Skin epidermis (tissue), 12 donors: ENCODE data around the gene PEMT.
"Not testable (repeated sequence)": the region's sequence is repeated elsewhere in the genome, so short reads cannot be mapped to it uniquely, and the experiment has no call there.

Experiments
- H3K27ac ChIP-seq, 21 experiments: fragments of 200-600 bp; sonication (generic) in 11 of 21; one replicate each; pipeline ENCODE4 v1.5.0; 2020; ENCODE audit warnings: mild to moderate bottlenecking in 3 of 21, inconsistent platforms in 2 of 21, moderate library complexity in 2 of 21
- H3K4me3 ChIP-seq, 7 experiments: fragments of 200-600 bp; sonication (generic) in 2 of 7; one replicate each; pipeline ENCODE4 v1.5.0; 2020; ENCODE audit warnings: inconsistent platforms in 2 of 7, mild to moderate bottlenecking in 2 of 7, moderate library complexity in 1 of 7

Gene PEMT

DNA sequence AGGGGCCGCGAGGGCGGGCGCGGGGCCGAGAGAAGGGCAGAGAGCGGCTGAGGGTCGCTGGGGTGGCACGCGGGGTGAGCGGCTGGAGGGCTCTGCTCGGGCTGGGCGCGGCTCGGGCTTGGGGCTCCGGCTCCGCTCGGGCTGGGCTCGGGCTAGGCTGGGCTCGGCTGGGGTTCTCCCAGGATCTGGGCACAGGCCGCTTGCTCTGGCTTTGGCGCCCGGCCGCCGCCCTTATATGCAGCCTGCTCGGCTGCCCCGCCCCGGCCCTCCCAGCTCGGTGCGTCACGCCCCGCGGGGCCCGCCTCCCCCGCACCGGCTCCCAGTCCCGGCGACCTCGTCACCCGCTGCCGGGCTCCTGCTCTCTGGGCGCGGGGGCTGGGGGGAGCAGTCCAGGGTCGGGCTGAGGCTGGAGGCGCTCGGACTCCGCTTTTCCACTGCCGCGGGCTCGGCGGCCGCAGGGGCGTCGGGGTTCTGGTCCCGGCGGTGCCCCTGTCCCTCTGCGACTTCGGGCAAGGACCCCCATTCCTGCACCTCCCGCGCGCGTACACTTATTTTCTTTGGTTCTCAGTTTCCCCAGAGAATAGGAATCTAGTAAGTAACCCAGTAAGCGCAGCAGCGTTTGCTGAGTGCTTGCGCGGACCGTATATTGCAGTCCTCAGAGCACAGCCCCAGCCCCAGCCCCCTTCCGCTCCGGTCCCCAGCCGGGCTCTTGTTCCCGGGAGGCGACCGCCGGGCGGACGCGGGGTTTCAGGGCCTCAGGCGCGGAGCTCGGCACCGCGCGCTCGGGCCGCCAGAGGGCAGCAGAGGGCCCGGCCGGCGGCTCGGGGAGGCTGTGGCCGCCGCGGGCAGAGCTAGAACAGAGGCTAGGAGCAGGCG, 95.1 kb downstream of the PEMT start, which contains the start of gene RASD1:
RASD1 (minus strand) TSS at position 207 of the 876 bp plus-strand sequence. CDS start 214 bp downstream, outside the sequence.
- peak within 1 kb of the TSS; percentile 44 to 66 (median 48) for H3K4me3 ChIP-seq
- peak within 1 kb of the TSS in 20 of 21 experiments; percentile 3 to 91 (median 80) for H3K27ac ChIP-seq

DNA sequence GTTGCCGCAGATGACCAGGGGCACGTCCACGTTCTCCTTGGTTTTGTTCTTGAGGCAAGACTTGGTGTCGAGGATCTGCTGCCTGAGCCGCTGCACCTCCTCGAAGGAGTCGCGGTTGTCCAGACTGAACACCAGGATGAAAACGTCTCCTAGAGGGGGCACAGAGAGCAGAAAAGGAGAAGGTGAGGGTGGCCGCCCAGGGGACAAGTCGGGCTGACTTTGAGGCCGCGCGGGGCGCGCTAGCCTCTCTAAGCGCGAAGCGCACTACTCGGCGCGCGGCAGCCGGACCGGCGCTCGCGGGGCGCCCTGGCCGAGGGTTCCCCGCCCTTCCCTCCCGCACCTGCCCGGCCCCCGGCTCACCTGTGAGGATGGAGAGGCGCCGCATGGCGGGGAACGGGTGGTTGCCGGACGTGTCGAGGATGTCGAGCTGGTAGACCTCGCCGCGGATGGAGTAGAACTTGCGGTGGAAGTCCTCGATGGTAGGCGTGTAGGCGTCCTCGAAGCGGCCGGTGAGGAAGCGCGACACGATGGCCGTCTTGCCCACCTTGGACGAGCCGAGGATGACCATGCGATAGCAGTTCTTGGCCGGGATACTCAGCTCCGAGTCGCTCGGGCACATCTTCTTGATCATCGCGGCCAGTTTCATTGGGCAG, 95.8 kb downstream of the PEMT start:
- Histone ChIP-seq H3K4me3 (peak overlapping the region; percentile 44 to 66 (median 48)), H3K27ac (peak overlapping the region in 19 of 21 experiments; percentile 6 to 91 (median 81))

DNA sequence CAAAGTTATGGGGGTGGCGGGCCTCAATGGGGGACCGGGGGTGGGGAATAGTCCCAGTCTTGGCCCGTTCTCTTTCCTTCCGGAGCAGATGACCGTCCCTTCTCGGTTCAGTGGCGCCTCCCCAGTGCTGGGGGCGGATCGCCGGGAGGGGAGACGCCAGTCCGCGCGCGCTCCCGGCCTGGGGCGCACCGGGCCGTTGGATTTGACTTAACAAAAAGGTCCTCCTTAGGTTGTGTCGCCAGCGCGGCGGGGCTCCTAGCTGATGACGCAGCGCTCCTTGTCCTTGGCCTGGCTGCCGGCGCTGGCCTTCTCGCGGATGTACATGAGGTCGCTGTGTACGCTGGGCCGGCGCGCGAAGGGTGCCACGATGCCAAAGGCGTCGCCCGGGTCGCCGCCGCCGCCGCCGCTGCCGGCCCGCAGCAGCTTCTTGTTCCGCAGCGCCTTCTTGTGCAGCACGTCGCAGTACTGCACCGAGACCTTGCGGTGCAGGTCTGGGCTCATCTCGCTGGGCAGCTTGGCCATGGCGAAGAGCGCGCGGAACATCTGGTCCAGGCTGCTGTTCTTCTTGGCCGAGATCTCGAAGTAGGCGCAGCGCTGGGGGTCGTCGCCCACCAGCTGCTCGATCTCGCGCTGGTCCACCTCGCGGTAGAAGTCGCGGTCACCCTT, 96.5 kb downstream of the PEMT start:
- Histone ChIP-seq H3K27ac (peak overlapping the region in 19 of 21 experiments; percentile 6 to 91 (median 81)), H3K4me3 (peak overlapping the region; percentile 44 to 66 (median 48))

DNA sequence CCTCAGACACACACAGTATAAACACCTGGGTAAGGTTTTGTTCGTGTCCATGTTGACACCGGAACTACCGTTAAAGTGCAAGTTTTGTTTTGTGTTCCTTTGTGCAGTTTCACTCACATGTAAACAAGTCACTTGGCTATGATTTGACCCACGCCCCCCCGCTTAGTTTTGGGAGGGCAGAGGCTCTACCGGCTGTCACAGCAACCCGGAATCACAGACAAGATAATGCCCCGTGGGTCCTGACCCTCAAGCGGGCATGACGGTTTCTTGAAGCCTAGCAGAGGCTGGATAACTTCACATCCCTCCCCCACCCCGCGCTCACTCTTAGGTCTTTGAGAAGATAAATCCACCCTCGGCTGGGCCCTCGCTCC, 97.0 kb downstream of the PEMT start:
- Histone ChIP-seq H3K4me3 (peak overlapping the region; percentile 44 to 66 (median 48)), H3K27ac (peak overlapping the region in 17 of 21 experiments; percentile 6 to 91 (median 83))

DNA sequence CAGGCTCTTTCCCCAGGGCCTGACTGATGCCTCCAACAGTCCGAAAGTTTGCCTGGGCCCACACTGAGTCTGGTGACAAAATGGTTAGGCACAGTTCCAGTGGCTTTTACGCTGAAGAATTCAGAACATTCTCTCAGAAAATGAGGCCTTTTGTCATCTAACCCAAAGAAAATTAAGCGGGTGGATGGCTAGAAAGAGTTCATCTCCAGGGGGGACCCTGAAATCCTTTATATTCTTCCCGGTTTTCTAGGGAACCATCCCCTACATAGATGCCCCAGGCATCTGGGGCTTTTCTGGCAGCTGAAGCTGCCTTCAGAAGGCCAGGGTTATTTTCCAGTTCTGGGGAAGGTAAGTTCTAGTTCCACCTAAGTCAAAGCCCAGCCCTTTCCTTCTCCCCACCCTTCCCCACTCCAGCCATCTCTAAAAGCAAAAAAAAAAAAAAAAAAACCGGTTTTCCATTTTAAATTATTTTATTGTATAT, 97.5 kb downstream of the PEMT start:
- Histone ChIP-seq H3K4me3 (peak overlapping the region in 4 of 7 experiments; percentile 44 to 66 (median 48)), H3K27ac (peak overlapping the region in 12 of 21 experiments; percentile 13 to 91 (median 64))

DNA sequence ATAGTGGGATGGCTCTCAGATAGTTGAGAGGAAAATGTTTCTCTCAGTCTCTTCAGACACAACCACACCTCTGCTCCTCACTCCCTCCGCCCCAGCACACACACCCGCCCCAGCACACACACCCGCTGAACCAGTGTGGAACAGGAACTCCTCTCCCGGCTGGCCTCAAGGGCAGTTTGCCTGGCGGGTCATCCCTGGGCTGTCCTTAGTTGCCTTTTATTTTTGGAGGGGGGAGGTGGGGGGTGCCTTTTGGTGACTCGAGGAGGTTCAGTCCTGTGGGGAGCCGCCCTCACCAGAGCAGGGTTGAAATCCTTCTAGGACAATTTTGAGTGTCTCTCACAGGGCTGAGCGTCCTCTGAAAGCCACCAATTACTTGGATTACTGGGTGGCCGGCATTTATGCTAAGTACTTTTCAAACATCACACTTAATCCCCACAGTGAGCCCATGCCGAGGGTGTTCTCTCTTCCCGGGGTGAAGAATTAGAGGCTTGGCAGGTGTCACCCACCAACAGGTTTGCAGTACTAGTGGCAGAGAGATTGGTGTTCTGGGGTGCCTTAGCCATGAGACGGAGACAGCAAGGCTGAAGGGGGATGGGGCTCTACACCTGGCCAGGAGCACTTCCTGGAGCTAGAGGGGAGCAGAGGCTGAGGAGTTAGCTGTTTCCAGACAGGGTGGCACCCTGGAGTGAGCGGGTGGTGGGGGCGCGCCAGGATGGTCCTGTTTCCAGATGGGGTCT, 98.1 kb downstream of the PEMT start:
- Histone ChIP-seq H3K27ac (peak overlapping the region in 11 of 21 experiments; percentile 13 to 91 (median 66)), H3K4me3 (peak overlapping the region in 2 of 7 experiments; percentile 48 to 66)

DNA sequence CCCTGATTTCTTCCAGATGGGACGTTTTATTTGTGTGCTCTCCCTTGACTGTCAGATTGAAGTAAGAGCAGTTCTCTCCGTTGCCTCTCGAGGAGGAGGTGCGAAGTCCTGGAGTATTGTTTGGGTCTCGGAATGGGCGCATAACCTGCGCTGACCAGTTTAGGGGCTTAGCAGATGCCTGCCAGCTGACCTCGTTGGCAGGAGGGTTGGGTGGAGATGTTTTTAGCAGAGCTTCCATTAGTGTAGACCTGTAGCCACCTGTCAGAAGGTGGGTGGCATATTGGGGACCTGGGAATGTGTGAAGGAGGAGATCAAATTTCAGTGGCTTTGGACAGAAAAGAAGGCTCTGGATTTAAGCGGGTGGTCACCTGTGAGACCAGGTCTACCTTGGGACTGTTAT, 98.9 kb downstream of the PEMT start:
- H3K27ac ChIP-seq: peak overlapping the region in 7 of 21 experiments; percentile 7 to 91 (median 34)

DNA sequence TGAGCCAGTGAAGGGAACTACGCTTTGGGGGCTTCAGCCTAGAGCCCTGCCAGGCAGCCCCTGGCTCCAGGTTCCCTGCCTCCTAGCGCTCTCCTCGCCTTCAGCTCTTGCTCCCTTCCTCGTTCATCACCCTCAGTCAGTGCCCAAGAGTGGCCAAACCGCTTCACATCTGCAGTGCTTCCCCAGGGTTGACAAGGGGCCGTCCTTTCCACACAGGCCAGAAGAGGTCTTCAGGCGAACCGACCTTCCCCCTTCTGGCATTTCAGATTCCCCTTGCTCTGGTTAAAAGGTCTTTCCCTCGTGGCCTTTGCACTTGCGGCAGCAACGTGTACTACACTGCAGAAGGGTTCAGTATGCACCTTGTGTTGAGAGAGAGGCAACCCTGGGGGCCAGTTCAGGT, 99.4 kb downstream of the PEMT start:
- H3K27ac ChIP-seq: peak overlapping the region in 1 of 21 experiments; percentile 7
- no peak overlapping the region for H3K4me3 ChIP-seq

More for the DNA sequence above, 98.9 kb downstream of the PEMT start:
- no peak overlapping the region for H3K4me3 ChIP-seq

DNA sequence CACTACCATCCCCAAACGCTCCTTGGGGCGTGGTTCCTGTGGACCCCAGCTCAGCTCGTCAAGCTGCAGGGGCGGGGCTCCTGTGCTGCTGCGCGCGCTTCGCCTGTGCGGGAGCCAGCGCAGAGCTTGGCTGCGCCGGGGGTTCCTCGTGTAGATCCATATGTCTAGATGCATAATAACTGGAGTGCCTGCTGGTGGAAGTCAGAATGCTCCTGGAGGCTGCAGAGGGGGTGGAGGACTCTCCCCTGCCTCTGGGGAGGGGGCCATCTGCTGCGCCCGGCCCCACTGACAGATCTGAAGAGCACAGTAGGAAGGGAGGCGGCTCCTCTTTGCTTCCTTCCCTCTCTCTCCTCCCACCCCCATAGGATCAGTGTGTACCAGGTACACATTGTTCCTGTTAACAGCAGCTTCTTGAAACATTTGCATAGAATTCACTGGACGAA, 99.9 kb downstream of the PEMT start:
- no peak overlapping the region for H3K4me3 ChIP-seq
- no peak overlapping the region for H3K27ac ChIP-seq

DNA sequence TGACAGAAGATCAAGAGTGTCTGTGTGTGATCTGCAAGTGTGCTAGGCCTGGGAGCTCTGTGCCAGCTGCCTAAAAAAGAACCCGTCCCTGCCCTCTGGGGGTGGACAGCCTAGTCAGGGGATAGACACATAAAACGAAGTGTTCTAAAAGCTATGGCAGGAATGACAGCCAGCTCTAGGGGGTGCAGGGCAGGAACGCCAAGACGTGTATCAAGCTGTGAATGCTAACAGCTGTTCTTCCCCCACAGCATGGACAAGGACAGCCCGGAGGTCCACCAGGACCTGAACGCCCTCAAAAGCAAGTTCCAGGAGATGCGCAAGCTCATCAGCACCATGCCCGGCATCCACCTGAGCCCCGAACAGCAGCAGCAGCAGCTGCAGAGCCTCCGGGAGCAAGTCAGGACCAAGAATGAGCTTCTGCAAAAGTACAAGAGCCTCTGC, 100.5 kb downstream of the PEMT start:
- H3K27ac ChIP-seq: no peak overlapping the region

DNA sequence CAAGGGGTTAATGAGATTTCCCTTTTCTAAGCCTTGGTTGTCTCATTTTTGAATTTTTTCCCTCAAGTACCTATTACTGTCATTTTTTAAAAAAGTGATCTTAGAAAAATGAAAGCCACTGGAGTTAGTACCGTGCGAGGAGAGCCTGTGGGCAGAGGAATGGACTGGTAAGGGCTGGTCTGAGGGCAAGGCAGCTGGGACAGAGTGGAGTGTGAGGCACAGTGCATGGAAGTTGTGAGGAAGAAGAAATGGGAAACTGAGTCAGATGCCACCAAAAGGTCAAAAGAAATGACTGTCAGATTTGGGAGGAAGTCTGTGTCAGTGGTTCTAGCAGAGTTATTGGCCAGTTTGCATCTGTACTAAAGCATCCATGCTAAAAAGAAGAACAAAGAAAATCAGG, 103.5 kb downstream of the PEMT start:
- H3K27ac ChIP-seq: no peak overlapping the region

More for the DNA sequence above, 100.5 kb downstream of the PEMT start:
- no peak overlapping the region for H3K4me3 ChIP-seq

DNA sequence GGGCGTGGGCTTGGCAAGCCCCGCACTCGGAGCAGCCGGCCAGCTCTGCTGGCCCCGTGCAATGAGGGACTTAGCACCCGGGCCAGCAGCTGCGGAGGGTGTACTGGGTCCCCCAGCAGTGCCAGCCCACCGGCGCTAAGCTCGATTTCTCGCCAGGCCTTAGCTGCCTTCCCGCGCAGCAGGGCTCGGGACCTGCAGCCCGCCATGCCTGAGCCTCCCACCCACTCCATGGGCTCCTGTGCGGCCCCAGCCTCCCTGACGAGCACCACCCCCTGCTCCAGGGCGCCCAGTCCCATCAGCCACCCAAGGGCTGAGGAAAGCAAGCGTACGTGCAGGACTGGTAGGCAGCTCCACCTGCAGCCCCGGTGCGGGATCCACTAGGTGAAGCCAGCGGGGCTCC, 105.1 kb downstream of the PEMT start:
- H3K4me3 ChIP-seq, H3K27ac ChIP-seq: not testable (repeated sequence)

More for the DNA sequence above, 103.5 kb downstream of the PEMT start:
- no peak overlapping the region for H3K4me3 ChIP-seq

DNA sequence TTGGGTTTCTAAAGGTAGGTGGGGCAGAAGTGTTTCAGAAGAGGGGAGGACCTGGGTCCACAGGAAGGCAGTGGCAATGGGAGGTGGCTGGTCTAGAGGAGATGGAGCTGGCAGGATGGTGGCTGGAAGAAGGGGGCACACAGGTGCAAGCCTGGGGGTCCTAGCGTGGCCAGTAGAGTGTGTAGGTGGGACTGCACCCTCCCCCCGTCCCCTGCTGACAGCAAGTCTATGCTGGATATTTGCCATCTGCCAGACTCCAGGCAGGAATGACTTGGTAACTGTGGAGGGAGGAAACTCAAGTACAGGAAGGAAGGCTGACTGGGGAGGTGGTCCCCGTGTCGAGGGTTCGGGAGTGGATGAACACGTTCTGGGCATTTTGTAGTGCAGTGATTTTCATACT, 106.1 kb downstream of the PEMT start:
- peak overlapping the region in 1 of 21 experiments; percentile 5 for H3K27ac ChIP-seq
- no peak overlapping the region for H3K4me3 ChIP-seq

DNA sequence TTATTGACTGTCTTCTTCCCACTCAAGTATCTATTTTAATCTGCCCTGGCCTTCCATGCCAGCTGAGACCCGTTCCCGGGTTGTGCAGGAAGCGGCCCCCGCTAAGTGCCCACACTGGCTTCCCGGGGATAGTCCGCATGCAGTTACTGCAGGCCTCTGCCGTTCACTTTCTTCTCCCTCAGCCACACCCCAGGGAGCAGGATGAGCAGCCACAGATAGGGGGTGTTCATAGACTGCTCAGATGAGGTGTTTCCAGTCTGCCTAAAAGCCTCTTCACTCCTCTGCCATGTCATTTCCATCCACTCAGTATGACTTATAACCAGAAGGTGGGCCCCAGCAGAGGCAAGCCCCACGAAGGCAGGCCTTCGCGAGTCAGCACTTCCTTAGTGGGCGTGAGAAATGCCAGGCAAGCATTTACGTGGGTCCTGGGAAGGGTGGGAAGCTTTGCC, 107.0 kb downstream of the PEMT start:
- H3K27ac ChIP-seq: peak overlapping the region in 2 of 21 experiments; percentile 11 to 47

DNA sequence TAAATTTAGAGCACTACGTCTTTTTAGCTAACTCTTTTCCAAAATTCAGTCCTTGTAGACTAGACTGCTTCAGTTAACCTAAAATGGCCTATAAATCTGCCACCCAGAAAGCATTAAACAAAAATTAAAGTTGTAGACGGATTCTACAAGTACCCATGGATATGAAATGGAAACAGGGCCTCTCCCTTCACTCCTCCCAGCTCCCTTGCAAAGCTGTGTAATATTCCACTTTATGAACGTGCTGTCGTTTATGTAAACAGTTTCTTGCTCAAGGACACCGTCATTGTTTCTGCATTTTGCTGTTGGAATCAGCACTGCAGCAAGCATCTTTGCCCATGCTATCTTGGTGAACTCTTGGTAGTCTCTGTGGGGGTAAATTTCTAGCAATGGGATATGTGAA, 109.6 kb downstream of the PEMT start:
- Histone ChIP-seq H3K4me3 (no peak overlapping the region), H3K27ac (no peak overlapping the region)

More for the DNA sequence above, 107.0 kb downstream of the PEMT start:
- no peak overlapping the region for H3K4me3 ChIP-seq

DNA sequence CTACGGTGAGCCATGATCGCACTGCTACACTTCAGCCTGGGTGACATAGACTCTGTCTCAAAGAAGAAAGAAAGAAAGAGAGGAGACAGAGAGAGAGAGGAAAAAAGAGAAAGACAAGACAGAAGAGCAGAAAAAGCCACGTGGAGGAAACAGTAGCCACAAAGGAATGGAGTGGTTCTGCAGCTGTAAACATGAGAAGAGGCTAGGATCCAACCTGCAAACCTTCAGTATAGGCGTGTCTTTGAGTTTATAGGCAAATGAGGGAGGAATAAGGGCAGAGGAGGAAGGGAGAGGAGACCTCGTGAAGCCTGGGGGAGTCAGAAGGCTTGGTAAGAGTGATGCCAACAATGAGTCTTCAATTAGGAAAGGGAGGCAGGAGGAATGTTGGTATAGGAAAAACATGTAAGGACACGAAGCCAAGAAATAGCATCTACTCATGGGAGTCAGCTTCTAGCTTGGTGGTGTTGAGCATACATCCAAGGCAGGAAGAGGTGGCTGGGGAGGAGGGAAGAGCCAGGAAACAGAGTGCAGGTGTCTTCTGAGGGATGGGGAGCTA, 110.8 kb downstream of the PEMT start:
- peak overlapping the region in 7 of 21 experiments; percentile 1 to 70 (median 40) for H3K27ac ChIP-seq

DNA sequence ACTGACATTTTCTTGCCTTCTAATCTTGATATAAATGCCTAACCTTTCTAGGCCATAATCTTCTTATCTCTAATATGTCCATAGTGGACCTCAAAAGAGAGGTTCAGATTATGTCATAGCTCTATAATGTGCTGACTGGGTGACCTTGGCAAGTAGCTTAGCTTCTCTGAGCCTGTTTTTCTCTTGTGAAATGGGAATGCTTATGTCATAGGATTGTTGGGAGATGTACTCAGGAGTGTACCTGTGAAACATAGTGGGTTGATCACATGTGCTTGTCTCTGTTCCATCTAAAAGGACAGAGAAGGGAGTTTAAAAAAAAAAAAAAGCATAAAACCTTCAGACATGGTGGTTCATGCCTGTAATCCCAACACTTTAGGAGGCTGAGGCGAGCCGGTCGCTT, 112.3 kb downstream of the PEMT start:
- peak overlapping the region in 6 of 21 experiments; percentile 16 to 97 (median 38) for H3K27ac ChIP-seq
- no peak overlapping the region for H3K4me3 ChIP-seq

More for the DNA sequence above, 110.8 kb downstream of the PEMT start:
- H3K4me3 ChIP-seq: no peak overlapping the region

DNA sequence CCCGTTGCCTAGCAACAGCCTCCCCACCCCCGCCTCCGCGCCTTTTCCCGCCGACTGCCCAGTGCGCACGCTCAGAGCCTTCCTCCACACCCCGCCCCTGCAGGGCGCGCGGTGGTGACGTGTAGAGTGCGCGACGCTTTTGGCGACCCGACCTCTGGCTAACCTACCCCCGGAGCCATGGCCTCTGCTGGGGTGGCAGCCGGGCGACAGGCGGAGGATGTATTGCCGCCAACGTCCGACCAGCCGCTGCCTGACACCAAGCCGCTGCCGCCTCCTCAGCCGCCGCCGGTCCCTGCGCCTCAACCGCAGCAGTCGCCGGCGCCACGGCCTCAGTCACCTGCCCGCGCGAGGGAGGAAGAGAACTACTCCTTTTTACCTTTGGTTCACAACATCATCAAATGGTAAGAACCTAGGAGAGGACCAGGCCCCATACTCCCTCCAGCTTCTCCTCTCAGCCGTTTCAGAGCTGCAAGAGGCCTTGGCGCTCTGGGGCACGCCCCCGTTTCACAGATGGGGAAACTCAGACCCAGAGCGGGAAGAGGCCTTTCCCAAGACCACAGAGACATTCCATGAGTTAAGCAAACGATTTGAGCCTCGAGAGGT, 114.5 kb downstream of the PEMT start, which contains the start of gene MED9:
MED9 (plus strand) TSS at position 136 of the 603 bp plus-strand sequence; CDS start at position 178, 42 bp downstream.
- peak within 1 kb of the TSS; percentile 62 to 96 (median 91) for H3K4me3 ChIP-seq

More for the DNA sequence above, 114.5 kb downstream of the PEMT start, which contains the start of gene MED9:
- peak within 1 kb of the TSS; percentile 80 to 98 (median 93) for H3K27ac ChIP-seq
